ENCODE data around the gene NDC1. TPM values are rescaled to one million over a fixed set of nuclear protein-coding genes. Genes with fewer than 3 reads are reported as not detected.

The NDC1 gene
- total and polyA plus RNA-seq, 2 donors = 9.4 to 22.1 TPM

GRCh38 chr1:53740621-53741105, 97.4 kb downstream of the NDC1 start:
- peaks cover 10 to 11% of the 10 kb centered on the region in 2 donors for H3K4me1 ChIP-seq (ENCODE audit: control insufficient read depth in 2 of 2, insufficient read depth in 2 of 2, low read length in 2 of 2)
- no peaks in the 10 kb centered on the region for H3K36me3 ChIP-seq (ENCODE audit: control insufficient read depth in 2 of 2, insufficient read depth in 2 of 2, low read length in 1 of 2)
- no peak overlapping the region for H3K27ac ChIP-seq (ENCODE audit: low read depth in 1 of 2, low read length in 1 of 2)
- no peak for DNase-seq (ENCODE audit: low read depth in 6 of 9, low spot score in 9 of 9)
- H3K27me3 ChIP-seq (ENCODE audit: control insufficient read depth in 2 of 2, insufficient read depth in 1 of 2, low read length in 1 of 2) = peaks cover 54 to 64% of the 10 kb centered on the region in 2 donors
- H3K9me3 ChIP-seq (ENCODE audit: control insufficient read depth in 2 of 2, insufficient read depth in 1 of 2, low read length in 1 of 2) = no peaks in the 10 kb centered on the region
- 87% methylated on average over 8 of the region's 8 CpGs for WGBS
- no peak overlapping the region for H3K4me3 ChIP-seq (ENCODE audit: low read length in 2 of 2)

DNA sequence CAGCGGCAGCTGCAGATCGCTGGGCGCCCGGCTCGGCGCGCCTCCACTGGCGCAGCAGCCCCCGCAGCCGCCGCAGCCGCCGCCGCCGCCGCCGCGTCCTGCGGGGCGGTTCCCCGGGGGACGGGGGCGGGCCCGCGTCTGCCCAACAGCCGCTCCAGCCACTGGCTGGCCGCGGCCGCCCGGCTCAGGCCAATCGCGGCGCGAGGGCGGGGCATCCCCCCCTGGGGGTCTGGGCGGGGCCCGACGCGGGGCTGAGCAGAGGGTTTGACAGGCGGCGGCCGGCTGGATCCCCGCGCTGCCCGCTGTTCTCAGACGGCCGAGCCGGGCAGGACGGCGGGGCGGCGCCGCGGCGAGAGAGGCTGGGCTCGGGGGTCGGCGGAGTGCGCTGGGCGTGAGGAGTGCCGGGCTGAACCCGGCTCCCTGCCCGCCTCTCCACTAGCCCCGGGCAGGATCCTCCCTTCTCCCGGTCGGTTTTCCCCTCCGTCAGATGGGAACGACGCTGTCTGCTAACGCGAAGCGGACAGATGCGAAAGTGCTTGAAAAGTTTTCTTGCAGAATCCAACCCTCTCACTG, 98.9 kb downstream of the NDC1 start, which contains the start of gene GLIS1:
Gene GLIS1 (minus strand): TSS at position 56 of the 573 bp plus-strand sequence. CDS start 1,100 bp downstream, outside the sequence.
- Histone ChIP-seq H3K36me3 (ENCODE audit: control insufficient read depth in 2 of 2, insufficient read depth in 2 of 2, low read length in 1 of 2) (no peaks in the 10 kb centered on the region), H3K4me3 (ENCODE audit: low read length in 2 of 2) (peak within 1 kb of the TSS in 1 of 2 donors; percentile 54), H3K9me3 (ENCODE audit: control insufficient read depth in 2 of 2, insufficient read depth in 1 of 2, low read length in 1 of 2) (no peaks in the 10 kb centered on the region), H3K27ac (ENCODE audit: low read depth in 1 of 2, low read length in 1 of 2) (no peak within 1 kb of the TSS), H3K27me3 (ENCODE audit: control insufficient read depth in 2 of 2, insufficient read depth in 1 of 2, low read length in 1 of 2) (peaks cover 61 to 78% of the 10 kb centered on the region in 2 donors), H3K4me1 (ENCODE audit: control insufficient read depth in 2 of 2, insufficient read depth in 2 of 2, low read length in 2 of 2) (peaks cover 10 to 11% of the 10 kb centered on the region in 2 donors)
- WGBS = under 1% methylated on average over 73 of the region's 73 CpGs
- peak in 8 of 9 donors; percentile 11 to 74 (median 44) for DNase-seq (ENCODE audit: low read depth in 6 of 9, low spot score in 9 of 9)

GRCh38 chr1:53738205-53739108, 99.6 kb downstream of the NDC1 start:
- H3K27me3 ChIP-seq (ENCODE audit: control insufficient read depth in 2 of 2, insufficient read depth in 1 of 2, low read length in 1 of 2) = peaks cover 63 to 86% of the 10 kb centered on the region in 2 donors

DNA sequence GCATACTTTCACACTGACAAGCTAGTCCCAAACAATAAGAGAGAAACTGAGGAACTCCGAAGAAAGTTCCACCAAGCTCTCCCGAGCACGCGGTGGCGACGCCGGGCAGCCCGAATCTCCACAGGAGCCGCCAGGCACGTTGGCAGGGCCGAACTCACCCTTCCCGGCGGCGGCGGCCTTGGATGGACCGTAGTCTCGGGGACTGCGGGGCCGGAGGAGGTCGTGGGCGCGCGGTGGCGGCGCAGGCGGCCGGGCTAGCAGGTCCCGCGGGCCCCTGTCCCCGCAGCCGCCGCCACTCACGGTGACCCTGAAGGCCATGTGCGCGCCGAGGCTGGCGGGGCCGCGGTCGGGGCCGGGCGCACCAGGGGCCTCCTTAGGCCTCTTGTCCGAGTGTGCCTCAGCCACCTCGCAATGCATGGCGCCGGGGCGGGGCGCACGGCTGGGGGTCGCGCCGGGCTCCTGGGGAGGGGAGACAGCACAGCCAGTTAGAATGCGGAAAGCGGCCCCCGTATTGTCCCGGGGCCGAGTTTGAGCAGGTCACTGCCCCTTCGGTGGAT, 100.4 kb downstream of the NDC1 start:
- no peak overlapping the region for H3K4me3 ChIP-seq (ENCODE audit: low read length in 2 of 2)
- no peaks in the 10 kb centered on the region for H3K9me3 ChIP-seq (ENCODE audit: control insufficient read depth in 2 of 2, insufficient read depth in 1 of 2, low read length in 1 of 2)
- peaks cover 10 to 11% of the 10 kb centered on the region in 2 donors for H3K4me1 ChIP-seq (ENCODE audit: control insufficient read depth in 2 of 2, insufficient read depth in 2 of 2, low read length in 2 of 2)
- peak in 1 of 9 donors; percentile 4 for DNase-seq (ENCODE audit: low read depth in 6 of 9, low spot score in 9 of 9)
- no peak overlapping the region for H3K27ac ChIP-seq (ENCODE audit: low read depth in 1 of 2, low read length in 1 of 2)
- H3K36me3 ChIP-seq (ENCODE audit: control insufficient read depth in 2 of 2, insufficient read depth in 2 of 2, low read length in 1 of 2) = no peaks in the 10 kb centered on the region
- 2% methylated on average over 58 of the region's 58 CpGs for WGBS
- H3K27me3 ChIP-seq (ENCODE audit: control insufficient read depth in 2 of 2, insufficient read depth in 1 of 2, low read length in 1 of 2) = peaks cover 63 to 86% of the 10 kb centered on the region in 2 donors

More at GRCh38 chr1:53738205-53739108, 99.6 kb downstream of the NDC1 start:
- H3K9me3 ChIP-seq (ENCODE audit: control insufficient read depth in 2 of 2, insufficient read depth in 1 of 2, low read length in 1 of 2) = no peaks in the 10 kb centered on the region
- peak overlapping the region in 1 of 2 donors; percentile 54 for H3K4me3 ChIP-seq (ENCODE audit: low read length in 2 of 2)
- H3K4me1 ChIP-seq (ENCODE audit: control insufficient read depth in 2 of 2, insufficient read depth in 2 of 2, low read length in 2 of 2) = peaks cover 10 to 11% of the 10 kb centered on the region in 2 donors
- no peaks in the 10 kb centered on the region for H3K36me3 ChIP-seq (ENCODE audit: control insufficient read depth in 2 of 2, insufficient read depth in 2 of 2, low read length in 1 of 2)
- DNase-seq (ENCODE audit: low read depth in 6 of 9, low spot score in 9 of 9) = peak in 3 of 9 donors; percentile 4 to 9 (median 4)
- no peak overlapping the region for H3K27ac ChIP-seq (ENCODE audit: low read depth in 1 of 2, low read length in 1 of 2)
- WGBS = 2% methylated on average over 101 of the region's 101 CpGs

DNA sequence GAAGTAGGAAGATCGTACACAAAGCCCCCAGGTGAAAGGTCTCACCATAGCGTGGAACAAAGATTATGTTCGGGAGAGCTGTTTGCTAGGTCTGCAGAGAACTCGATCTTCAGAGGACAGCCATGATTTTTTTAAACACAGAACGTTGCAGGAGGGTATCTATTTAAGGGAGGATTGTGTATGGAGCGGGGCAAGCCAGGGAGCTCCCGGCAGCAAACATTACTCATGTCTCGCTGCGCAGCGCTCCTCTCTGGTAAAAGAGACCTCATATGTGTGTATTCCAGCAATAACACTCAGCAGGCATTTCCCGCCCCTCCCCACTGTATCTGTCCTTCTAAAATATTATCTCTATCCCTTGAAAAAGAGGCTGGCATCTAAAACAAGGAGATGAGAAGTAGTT, 101.8 kb downstream of the NDC1 start:
- no peak overlapping the region for H3K27ac ChIP-seq (ENCODE audit: low read depth in 1 of 2, low read length in 1 of 2)
- H3K4me3 ChIP-seq (ENCODE audit: low read length in 2 of 2) = no peak overlapping the region
- H3K27me3 ChIP-seq (ENCODE audit: control insufficient read depth in 2 of 2, insufficient read depth in 1 of 2, low read length in 1 of 2) = peaks cover 59 to 85% of the 10 kb centered on the region in 2 donors
- no peaks in the 10 kb centered on the region for H3K9me3 ChIP-seq (ENCODE audit: control insufficient read depth in 2 of 2, insufficient read depth in 1 of 2, low read length in 1 of 2)
- WGBS = 92% methylated on average over 11 of the region's 11 CpGs
- peaks cover 10 to 11% of the 10 kb centered on the region in 2 donors for H3K4me1 ChIP-seq (ENCODE audit: control insufficient read depth in 2 of 2, insufficient read depth in 2 of 2, low read length in 2 of 2)
- no peak for DNase-seq (ENCODE audit: low read depth in 6 of 9, low spot score in 9 of 9)
- no peaks in the 10 kb centered on the region for H3K36me3 ChIP-seq (ENCODE audit: control insufficient read depth in 2 of 2, insufficient read depth in 2 of 2, low read length in 1 of 2)

- H3K36me3 ChIP-seq (ENCODE audit: control insufficient read depth in 2 of 2, insufficient read depth in 2 of 2, low read length in 1 of 2) = no peaks in the 10 kb centered on the region
- no peaks in the 10 kb centered on the region for H3K9me3 ChIP-seq (ENCODE audit: control insufficient read depth in 2 of 2, insufficient read depth in 1 of 2, low read length in 1 of 2)
- DNase-seq (ENCODE audit: low read depth in 6 of 9, low spot score in 9 of 9) = no peak
- 96% methylated on average over 5 of the region's 5 CpGs for WGBS
- H3K27me3 ChIP-seq (ENCODE audit: control insufficient read depth in 2 of 2, insufficient read depth in 1 of 2, low read length in 1 of 2) = peaks cover 57 to 88% of the 10 kb centered on the region in 2 donors
- H3K27ac ChIP-seq (ENCODE audit: low read depth in 1 of 2, low read length in 1 of 2) = no peak overlapping the region
- no peak overlapping the region for H3K4me3 ChIP-seq (ENCODE audit: low read length in 2 of 2)
- H3K4me1 ChIP-seq (ENCODE audit: control insufficient read depth in 2 of 2, insufficient read depth in 2 of 2, low read length in 2 of 2) = peaks cover 10 to 11% of the 10 kb centered on the region in 2 donors
These were observed 102.4 kb downstream of the NDC1 start for GRCh38 chr1:53735681-53736080.

GRCh38 chr1:53735261-53735660, 102.8 kb downstream of the NDC1 start:
- H3K27ac ChIP-seq (ENCODE audit: low read depth in 1 of 2, low read length in 1 of 2) = no peak overlapping the region
- H3K36me3 ChIP-seq (ENCODE audit: control insufficient read depth in 2 of 2, insufficient read depth in 2 of 2, low read length in 1 of 2) = no peaks in the 10 kb centered on the region
- WGBS = 93% methylated on average over 5 of the region's 5 CpGs
- DNase-seq (ENCODE audit: low read depth in 6 of 9, low spot score in 9 of 9) = no peak
- H3K9me3 ChIP-seq (ENCODE audit: control insufficient read depth in 2 of 2, insufficient read depth in 1 of 2, low read length in 1 of 2) = no peaks in the 10 kb centered on the region
- H3K27me3 ChIP-seq (ENCODE audit: control insufficient read depth in 2 of 2, insufficient read depth in 1 of 2, low read length in 1 of 2) = peaks cover 57 to 87% of the 10 kb centered on the region in 2 donors
- no peak overlapping the region for H3K4me3 ChIP-seq (ENCODE audit: low read length in 2 of 2)
- H3K4me1 ChIP-seq (ENCODE audit: control insufficient read depth in 2 of 2, insufficient read depth in 2 of 2, low read length in 2 of 2) = peaks cover 10 to 11% of the 10 kb centered on the region in 2 donors

DNA sequence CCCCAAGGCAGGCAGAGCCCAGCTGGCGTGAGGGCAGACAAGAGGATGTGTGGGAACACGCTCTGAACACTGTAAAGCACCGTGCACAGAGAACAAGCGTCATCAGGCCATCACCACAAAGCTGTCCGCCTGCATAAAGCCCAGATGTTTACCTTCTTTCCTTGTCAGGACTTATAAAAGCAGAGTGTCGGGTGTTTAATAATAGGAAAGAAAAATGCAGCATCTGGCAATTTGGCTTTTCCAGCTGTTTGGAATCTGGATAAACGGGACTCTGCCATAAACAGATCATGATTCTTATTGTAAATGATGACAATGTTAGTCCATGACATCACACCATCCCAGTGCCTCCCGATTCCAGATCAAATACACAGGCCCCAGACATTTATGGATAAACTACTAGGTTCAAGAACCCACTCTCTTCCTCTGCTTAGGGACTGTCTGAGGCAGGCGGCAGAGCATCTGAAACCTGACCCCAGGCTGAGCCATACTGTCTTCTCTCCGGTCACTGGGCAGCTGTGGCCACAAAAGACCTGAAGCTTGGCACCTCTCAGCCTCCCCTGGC, 103.4 kb downstream of the NDC1 start:
- no peak for DNase-seq (ENCODE audit: low read depth in 6 of 9, low spot score in 9 of 9)
- Histone ChIP-seq H3K9me3 (ENCODE audit: control insufficient read depth in 2 of 2, insufficient read depth in 1 of 2, low read length in 1 of 2) (no peaks in the 10 kb centered on the region), H3K27ac (ENCODE audit: low read depth in 1 of 2, low read length in 1 of 2) (no peak overlapping the region), H3K36me3 (ENCODE audit: control insufficient read depth in 2 of 2, insufficient read depth in 2 of 2, low read length in 1 of 2) (no peaks in the 10 kb centered on the region), H3K27me3 (ENCODE audit: control insufficient read depth in 2 of 2, insufficient read depth in 1 of 2, low read length in 1 of 2) (peaks cover 52 to 82% of the 10 kb centered on the region in 2 donors), H3K4me1 (ENCODE audit: control insufficient read depth in 2 of 2, insufficient read depth in 2 of 2, low read length in 2 of 2) (peaks cover 10 to 11% of the 10 kb centered on the region in 2 donors), H3K4me3 (ENCODE audit: low read length in 2 of 2) (no peak overlapping the region)
- WGBS = 90% methylated on average over 10 of the region's 10 CpGs

All from thymus (tissue), 11 donors.